Omental fat pad (tissue), 4 donors: Measurements from ENCODE around the gene LAPTM5. TPM values are rescaled to one million over a fixed set of nuclear protein-coding genes. Genes with fewer than 3 reads are reported as not detected.

Source experiments
- ATAC-seq: fragments of 150-250 bp; one replicate; pipeline ENCODE4 v1.9.1; 2016; ENCODE audit warnings: mild to moderate bottlenecking, moderate library complexity; ENCODE audit not compliant: low FRiP score
- DNase-seq: peaks from one replicate; pipeline ENCODE4 v3.0.0-alpha.2; 2019; ENCODE audit warnings: low spot score
- total RNA-seq, 4 donors: library from RNA; depleted of rRNA; stranded (reverse); fragments of >200 nt; gene quantifications; one replicate each; pipeline ENCODE4 v1.1.0, GENCODE V29; 2016
- TF ChIP-seq, protein P1 (sequence below), 3 donors: fragments of 450-650 bp; IDR thresholded peaks; one replicate each; pipeline ENCODE4 v1.5.1; 2016 to 2017; ENCODE audit warnings: antibody characterized with exemption in 3 of 3, mild to moderate bottlenecking in 3 of 3, moderate library complexity in 2 of 3

The LAPTM5 gene
- total RNA-seq, 4 donors from 2014 or later: 87.4 to 327 (median 154) TPM

DNA sequence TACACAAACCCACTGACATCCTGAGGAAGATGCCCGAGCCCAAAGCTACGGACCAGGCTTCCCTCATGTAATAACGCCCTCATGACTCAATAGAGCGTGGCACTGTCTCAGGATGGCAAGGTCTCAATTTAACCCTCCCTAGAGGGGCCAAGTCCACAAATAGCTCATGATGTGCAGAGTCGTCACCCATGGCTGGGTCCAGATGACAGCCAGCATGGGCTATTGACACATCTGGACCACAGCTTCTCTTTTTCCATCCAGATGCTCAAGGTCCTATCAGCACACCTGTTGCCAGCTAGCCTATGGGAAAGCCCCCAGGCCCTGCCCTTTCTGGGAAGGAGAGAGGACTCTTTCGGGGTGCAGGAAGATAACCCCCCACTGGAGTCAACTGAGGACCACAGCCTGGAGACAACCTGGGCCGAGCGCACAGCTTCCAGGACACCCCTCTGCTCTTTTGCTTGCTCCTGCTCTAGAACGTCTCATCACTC is 2.8 kb downstream of the LAPTM5 start:
- DNase-seq: no peak
- TF ChIP-seq, protein P1, sequence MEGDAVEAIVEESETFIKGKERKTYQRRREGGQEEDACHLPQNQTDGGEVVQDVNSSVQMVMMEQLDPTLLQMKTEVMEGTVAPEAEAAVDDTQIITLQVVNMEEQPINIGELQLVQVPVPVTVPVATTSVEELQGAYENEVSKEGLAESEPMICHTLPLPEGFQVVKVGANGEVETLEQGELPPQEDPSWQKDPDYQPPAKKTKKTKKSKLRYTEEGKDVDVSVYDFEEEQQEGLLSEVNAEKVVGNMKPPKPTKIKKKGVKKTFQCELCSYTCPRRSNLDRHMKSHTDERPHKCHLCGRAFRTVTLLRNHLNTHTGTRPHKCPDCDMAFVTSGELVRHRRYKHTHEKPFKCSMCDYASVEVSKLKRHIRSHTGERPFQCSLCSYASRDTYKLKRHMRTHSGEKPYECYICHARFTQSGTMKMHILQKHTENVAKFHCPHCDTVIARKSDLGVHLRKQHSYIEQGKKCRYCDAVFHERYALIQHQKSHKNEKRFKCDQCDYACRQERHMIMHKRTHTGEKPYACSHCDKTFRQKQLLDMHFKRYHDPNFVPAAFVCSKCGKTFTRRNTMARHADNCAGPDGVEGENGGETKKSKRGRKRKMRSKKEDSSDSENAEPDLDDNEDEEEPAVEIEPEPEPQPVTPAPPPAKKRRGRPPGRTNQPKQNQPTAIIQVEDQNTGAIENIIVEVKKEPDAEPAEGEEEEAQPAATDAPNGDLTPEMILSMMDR (IDR thresholded peaks at IDR 0.05): no peak
- ATAC-seq: no peak

GRCh38 chr1:30753660-30754123 is 3.9 kb downstream of the LAPTM5 start:
- ATAC-seq: no peak
- TF ChIP-seq, protein P1 (IDR thresholded peaks at IDR 0.05): no peak
- no peak for DNase-seq

GRCh38 chr1:30753118-30753517 is 4.5 kb downstream of the LAPTM5 start:
- ATAC-seq (no peak), DNase-seq (no peak)
- TF ChIP-seq, protein P1 (IDR thresholded peaks at IDR 0.05): no peak

DNA sequence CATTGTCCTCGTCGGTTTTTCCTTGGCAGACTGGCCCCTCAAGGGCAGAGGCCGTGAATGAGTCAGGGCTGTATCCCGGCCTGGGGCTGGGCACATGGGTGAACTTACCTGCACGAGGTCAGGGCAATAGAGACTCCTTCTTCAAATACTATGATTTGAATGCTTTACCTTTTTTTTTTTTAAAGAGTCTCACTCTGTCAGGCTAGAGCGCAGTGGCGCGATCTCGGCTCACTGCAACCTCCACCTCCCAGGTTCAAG is 5.0 kb downstream of the LAPTM5 start:
- no peak for ATAC-seq

DNA sequence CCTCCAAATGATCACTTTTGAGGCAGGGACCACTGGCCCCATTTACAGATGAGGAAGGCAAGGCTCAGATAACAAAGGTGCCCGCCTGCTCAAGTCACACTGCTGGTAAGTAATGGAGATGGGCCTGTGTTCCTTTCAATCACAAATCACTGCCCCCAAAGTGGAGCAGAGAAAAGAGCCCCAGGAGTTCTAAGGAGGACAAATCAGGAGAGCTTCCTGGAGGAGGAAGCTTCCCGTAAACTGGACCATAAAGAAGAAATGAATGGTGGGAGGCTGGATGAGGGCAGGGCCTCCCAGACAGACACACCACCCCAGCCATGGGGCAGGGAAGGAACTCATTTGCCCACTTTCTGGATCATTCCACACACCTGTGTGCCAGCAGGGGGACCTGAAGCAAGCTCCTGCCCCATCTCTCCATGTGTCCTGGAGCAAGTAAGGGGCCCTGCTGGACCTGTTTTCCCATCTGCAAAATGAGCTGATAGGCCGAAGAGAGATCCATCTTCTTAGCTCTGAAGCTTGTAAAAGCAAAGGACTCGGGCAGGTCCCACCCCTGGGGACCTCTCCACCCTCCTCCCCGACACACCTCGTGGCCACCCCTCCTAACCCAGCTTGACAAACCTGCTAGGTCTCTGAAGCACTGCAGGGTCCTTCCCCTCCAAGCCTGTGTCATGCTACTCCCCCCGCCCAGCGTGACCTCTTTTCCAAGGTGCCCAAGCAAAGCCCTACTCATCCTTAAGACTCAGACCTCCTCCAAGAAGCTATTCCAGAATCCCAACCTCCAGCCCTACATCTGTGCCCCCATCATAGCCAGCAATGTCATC is 5.5 kb downstream of the LAPTM5 start:
- TF ChIP-seq, protein P1 (IDR thresholded peaks at IDR 0.05): no peak
- DNase-seq (no peak), ATAC-seq (no peak)

More for the DNA sequence above, 5.0 kb downstream of the LAPTM5 start:
- no peak for DNase-seq
- TF ChIP-seq, protein P1 (IDR thresholded peaks at IDR 0.05): no peak

- DNase-seq (no peak), ATAC-seq (no peak)
- TF ChIP-seq, protein P1 (IDR thresholded peaks at IDR 0.05): no peak
These were observed 6.8 kb downstream of the LAPTM5 start for GRCh38 chr1:30750731-30751291.
